ENCODE results near the gene CDKN2B.

- TF ChIP-seq EZH2 (optimal IDR thresholded peaks at IDR 0.05; ENCODE audit: low read depth, low read length), result no peak
- TF ChIP-seq CTCF (IDR thresholded peaks at IDR 0.05; ENCODE audit: low read length), result no peak
Observed at GRCh38 chr9:22045423-22045822, 36.3 kb upstream of the CDKN2B start.

All from MM.1S (cell line).